Measurements from ENCODE around the gene STAB1. TPM values are rescaled to one million over a fixed set of nuclear protein-coding genes. Genes with fewer than 3 reads are reported as not detected.

The STAB1 gene
- total RNA-seq, 3 donors from 2014 or later (not counting 1 experiment from before 2014, with no cell fraction given) = 1.8 to 26.5 (median 5.9) TPM

GRCh38 chr3:52512105-52512504, 17.0 kb downstream of the STAB1 start:
- H3K4me3 ChIP-seq (ENCODE audit: low read length) = no peak overlapping the region
- Mint-ChIP-seq H3K4me1 (no peaks in the 10 kb centered on the region), H3K9me3 (no peaks in the 10 kb centered on the region), H3K4me3 (no peak overlapping the region), H3K27ac (no peak overlapping the region), H3K27me3 (ENCODE audit: low read depth in 2 of 2) (no peaks in the 10 kb centered on the region), H3K36me3 (no peaks in the 10 kb centered on the region)
- H3K36me3 ChIP-seq (ENCODE audit: control insufficient read depth, insufficient read depth, low read length) = no peaks in the 10 kb centered on the region
- ATAC-seq (no peak), DNase-seq (no peak)
- intact Hi-C loops (cut with micrococcal nuclease) = no loop called here
- H3K9me3 ChIP-seq (ENCODE audit: control insufficient read depth, insufficient read depth, low read length) = no peaks in the 10 kb centered on the region
- 80% methylated on average over 8 of the region's 8 CpGs for WGBS (ENCODE audit: insufficient coverage)
- TF ChIP-seq CTCF (IDR thresholded peaks at IDR 0.05) = no peak
- no peak overlapping the region for H3K27ac ChIP-seq (ENCODE audit: low read length)
- no peaks in the 10 kb centered on the region for H3K4me1 ChIP-seq (ENCODE audit: control insufficient read depth, insufficient read depth, low read length)
- H3K27me3 ChIP-seq (ENCODE audit: control insufficient read depth, insufficient read depth, low read length) = no peaks in the 10 kb centered on the region

GRCh38 chr3:52512727-52513126, 17.6 kb downstream of the STAB1 start:
- Histone ChIP-seq H3K27me3 (ENCODE audit: control insufficient read depth, insufficient read depth, low read length) (no peaks in the 10 kb centered on the region), H3K4me1 (ENCODE audit: control insufficient read depth, insufficient read depth, low read length) (no peaks in the 10 kb centered on the region), H3K36me3 (ENCODE audit: control insufficient read depth, insufficient read depth, low read length) (no peaks in the 10 kb centered on the region), H3K4me3 (ENCODE audit: low read length) (no peak overlapping the region), H3K27ac (ENCODE audit: low read length) (no peak overlapping the region), H3K9me3 (ENCODE audit: control insufficient read depth, insufficient read depth, low read length) (no peaks in the 10 kb centered on the region)
- Mint-ChIP-seq H3K4me3 (no peak overlapping the region), H3K27me3 (ENCODE audit: low read depth in 2 of 2) (no peaks in the 10 kb centered on the region), H3K27ac (no peak overlapping the region), H3K36me3 (no peaks in the 10 kb centered on the region), H3K4me1 (no peaks in the 10 kb centered on the region), H3K9me3 (no peaks in the 10 kb centered on the region)
- 85% methylated on average over 17 of the region's 17 CpGs for WGBS (ENCODE audit: insufficient coverage)
- DNase-seq (no peak), ATAC-seq (no peak)
- intact Hi-C loops (cut with micrococcal nuclease) = no loop called here
- TF ChIP-seq CTCF (IDR thresholded peaks at IDR 0.05) = no peak

GRCh38 chr3:52513281-52513680, 18.1 kb downstream of the STAB1 start:
- intact Hi-C loops (cut with micrococcal nuclease) = no loop called here
- H3K9me3 Mint-ChIP-seq = no peaks in the 10 kb centered on the region
- no peaks in the 10 kb centered on the region for H3K27me3 Mint-ChIP-seq (ENCODE audit: low read depth in 2 of 2)
- DNase-seq (no peak), ATAC-seq (no peak)
- H3K4me1 Mint-ChIP-seq = no peaks in the 10 kb centered on the region
- Histone ChIP-seq H3K27me3 (ENCODE audit: control insufficient read depth, insufficient read depth, low read length) (no peaks in the 10 kb centered on the region), H3K4me1 (ENCODE audit: control insufficient read depth, insufficient read depth, low read length) (no peaks in the 10 kb centered on the region), H3K4me3 (ENCODE audit: low read length) (no peak overlapping the region), H3K36me3 (ENCODE audit: control insufficient read depth, insufficient read depth, low read length) (no peaks in the 10 kb centered on the region), H3K27ac (ENCODE audit: low read length) (no peak overlapping the region), H3K9me3 (ENCODE audit: control insufficient read depth, insufficient read depth, low read length) (no peaks in the 10 kb centered on the region)
- WGBS (ENCODE audit: insufficient coverage) = 83% methylated on average over 7 of the region's 7 CpGs
- H3K4me3 Mint-ChIP-seq = no peak overlapping the region
- no peak overlapping the region for H3K27ac Mint-ChIP-seq
- TF ChIP-seq CTCF (IDR thresholded peaks at IDR 0.05) = no peak
- no peaks in the 10 kb centered on the region for H3K36me3 Mint-ChIP-seq

GRCh38 chr3:52514576-52514975, 19.4 kb downstream of the STAB1 start:
- intact Hi-C loops (cut with micrococcal nuclease) = no loop called here
- H3K9me3 Mint-ChIP-seq = no peaks in the 10 kb centered on the region
- Histone ChIP-seq H3K4me3 (ENCODE audit: low read length) (no peak overlapping the region), H3K27ac (ENCODE audit: low read length) (no peak overlapping the region), H3K4me1 (ENCODE audit: control insufficient read depth, insufficient read depth, low read length) (no peaks in the 10 kb centered on the region), H3K36me3 (ENCODE audit: control insufficient read depth, insufficient read depth, low read length) (no peaks in the 10 kb centered on the region), H3K27me3 (ENCODE audit: control insufficient read depth, insufficient read depth, low read length) (no peaks in the 10 kb centered on the region), H3K9me3 (ENCODE audit: control insufficient read depth, insufficient read depth, low read length) (no peaks in the 10 kb centered on the region)
- H3K4me1 Mint-ChIP-seq = no peaks in the 10 kb centered on the region
- ATAC-seq (no peak), DNase-seq (no peak)
- no peaks in the 10 kb centered on the region for H3K27me3 Mint-ChIP-seq (ENCODE audit: low read depth in 2 of 2)
- no peaks in the 10 kb centered on the region for H3K36me3 Mint-ChIP-seq
- no peak for TF ChIP-seq CTCF (IDR thresholded peaks at IDR 0.05)
- 88% methylated on average over 10 of the region's 11 CpGs for WGBS (ENCODE audit: insufficient coverage)
- H3K27ac Mint-ChIP-seq = no peak overlapping the region
- no peak overlapping the region for H3K4me3 Mint-ChIP-seq

Data from natural killer cell (primary cell).